ENCODE results near the gene NDUFV1.
"Not testable (repeated sequence)": the region's sequence is repeated elsewhere in the genome, so short reads cannot be mapped to it uniquely, and the experiment has no call there.

NDUFV1 gene

DNA sequence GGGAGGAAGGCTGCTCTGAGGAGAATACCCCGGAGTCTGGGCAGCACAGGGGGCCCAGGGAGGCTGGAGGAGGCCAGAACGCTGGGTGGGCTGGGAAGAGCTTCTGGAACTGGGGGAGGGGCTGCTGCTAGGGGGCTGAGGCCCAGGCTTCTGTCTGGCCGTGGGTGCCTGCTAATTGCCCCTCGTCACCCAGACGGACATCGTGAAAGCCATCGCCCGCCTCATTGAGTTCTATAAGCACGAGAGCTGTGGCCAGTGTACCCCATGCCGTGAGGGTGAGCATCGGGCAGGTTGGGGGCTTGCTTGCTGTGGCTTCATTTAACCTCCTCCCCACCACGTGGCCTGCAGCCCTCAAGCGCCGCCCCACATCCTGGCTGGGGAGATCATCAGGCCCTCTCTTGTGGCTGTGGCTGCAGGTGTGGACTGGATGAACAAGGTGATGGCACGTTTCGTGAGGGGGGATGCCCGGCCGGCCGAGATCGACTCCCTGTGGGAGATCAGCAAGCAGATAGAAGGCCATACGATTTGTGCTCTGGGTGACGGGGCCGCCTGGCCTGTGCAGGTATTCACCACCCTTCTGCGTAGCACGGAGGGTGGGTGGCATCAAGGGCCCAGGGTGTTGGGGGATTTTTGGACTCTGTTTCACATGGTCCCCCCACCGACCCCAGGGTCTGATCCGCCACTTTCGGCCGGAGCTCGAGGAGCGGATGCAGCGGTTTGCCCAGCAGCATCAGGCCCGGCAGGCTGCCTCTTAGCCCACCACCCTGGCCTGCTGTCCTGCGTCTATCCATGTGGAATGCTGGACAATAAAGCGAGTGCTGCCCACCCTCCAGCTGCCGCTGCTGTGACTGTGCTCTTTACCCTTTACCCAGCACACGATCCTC lies 5.2 kb downstream of the NDUFV1 start:
- DNase-seq (ENCODE audit: low spot score), result no peak

DNA sequence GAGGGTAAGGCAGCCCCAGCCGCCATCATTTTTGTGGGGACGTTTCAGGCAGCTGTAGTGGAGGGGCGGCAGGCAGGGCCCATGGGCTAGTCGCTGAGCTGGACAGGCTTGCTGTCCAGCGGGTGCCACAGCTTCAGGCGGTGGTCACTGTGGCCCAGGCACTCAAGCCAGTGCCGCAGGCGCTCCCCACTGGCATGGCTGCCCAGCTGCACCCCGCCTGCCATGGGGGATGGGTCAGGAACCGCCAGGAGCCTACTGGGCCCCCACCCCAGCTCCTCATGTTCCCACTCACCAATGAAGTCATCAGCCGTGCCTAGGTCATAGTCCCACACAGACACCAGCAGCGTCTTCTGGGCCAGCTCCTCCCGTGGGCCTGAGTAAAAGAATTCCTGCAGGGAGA lies 6.0 kb downstream of the NDUFV1 start:
- DNase-seq (ENCODE audit: low spot score), result no peak

DNA sequence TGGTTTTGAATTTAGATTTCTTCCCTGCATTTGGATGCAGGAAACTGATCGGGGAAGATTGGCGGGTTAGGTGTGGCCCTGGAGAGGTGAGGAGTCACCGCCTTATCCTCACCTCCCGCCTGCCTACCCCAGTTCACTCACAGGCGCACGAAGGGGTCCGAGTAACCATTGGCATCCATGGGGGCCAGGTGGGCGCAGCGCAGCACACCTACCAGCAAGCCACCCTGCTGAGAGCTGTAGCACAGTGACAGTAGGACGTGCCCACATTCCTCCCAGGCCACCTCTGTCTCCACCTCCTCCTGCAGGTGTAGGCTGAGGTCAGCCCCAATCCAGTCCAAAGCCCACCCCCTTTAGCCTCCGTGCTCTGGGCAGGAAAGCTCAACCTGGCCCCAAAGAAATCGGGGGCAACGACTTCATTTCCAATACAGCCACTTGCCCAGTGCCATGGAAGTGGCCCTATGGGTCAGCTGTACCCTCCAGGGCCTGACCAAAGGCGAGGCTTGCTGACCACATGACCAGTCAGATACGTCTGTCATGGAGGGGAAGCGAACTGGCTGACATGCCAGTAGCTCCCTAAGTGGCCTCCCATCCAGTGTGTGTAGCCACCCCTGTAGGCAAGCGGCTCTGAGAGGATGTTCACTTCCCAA lies 6.7 kb downstream of the NDUFV1 start:
- DNase-seq (ENCODE audit: low spot score), result no peak

DNA sequence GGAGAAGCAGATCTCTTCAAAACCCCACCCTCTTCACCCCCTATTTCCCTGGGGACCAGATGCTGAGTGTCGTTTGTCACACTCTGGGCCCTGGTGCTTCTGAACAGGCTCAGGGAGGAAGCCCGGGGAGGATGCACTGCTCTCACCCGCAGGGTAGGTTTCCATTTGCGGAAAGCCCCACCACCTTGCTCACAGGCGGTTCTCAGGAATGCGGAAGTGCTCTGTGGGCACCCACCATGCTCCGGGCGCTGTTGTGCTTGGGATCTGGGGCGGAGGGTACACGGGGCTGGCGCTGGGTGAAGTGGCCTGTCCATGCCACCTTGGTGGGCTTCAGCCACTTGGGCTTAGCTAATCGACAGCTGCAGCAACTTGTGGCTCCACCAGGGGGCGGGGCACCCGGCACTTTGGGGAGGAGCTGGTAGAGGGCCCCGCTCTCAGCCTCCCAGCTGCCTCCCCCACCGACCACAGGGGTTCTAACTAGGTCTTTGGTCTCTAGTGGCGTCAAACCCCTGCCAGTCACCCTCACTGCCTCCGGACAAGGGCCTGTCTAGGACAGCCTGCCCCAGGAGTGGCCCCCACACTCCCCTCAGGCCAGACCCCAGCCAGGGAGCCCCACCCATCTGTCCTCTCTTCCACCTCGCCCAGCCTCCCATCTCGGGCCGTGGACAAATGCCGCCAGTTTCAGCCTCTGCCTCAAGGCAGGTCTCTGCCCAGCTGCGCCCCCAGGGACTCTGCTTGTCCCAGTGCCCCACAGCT lies 7.4 kb downstream of the NDUFV1 start:
- DNase-seq (ENCODE audit: low spot score), result peak; percentile 85

DNA sequence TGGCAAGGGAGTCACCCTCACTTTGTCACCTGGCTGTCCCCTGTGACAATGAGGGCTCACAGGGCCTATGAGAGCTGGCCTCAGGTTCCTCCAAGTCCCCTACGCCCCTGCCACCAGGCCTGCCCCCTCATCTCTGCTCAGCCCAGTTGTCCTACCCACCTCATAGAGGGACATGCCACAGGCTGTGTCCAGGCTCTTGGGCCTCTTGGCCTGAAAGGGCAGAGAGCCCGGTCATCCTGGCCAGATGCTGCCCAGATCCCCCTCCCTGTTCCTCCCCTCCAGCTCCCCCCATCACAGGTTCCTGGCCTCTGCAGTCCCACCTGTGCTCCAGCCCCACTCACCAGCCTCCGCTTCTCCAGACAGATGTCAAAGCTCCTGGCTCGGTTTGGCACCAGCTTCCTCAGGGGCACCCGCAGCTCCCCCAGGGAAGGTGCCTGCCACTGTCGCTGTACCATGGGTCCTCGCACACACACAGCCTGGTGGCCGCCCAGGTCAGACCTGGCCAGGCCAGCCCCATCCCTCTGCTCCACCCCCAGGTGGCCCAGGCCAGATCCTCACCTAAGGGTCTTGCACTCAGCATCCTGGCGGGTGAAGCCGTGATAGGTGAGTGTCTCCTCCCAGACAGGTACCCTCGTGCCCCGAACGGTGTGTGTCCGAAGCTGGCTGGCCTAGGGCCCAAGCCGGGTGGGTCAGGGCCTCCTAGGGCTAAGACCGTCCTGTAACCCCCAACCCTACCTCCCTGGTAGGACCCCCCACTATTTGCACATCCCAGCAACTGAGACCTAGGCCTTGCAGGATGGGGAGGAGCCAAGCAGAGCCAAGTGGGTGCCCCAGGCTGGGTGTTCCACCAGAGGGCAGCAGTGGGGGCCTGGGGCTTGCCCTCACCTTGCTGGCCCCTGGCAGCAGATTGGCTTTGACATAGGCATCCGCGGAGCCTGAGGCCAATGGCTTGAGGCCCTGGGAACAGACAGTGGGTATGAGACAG lies 8.3 kb downstream of the NDUFV1 start:
- DNase-seq (ENCODE audit: low spot score), result peak; percentile 72

DNA sequence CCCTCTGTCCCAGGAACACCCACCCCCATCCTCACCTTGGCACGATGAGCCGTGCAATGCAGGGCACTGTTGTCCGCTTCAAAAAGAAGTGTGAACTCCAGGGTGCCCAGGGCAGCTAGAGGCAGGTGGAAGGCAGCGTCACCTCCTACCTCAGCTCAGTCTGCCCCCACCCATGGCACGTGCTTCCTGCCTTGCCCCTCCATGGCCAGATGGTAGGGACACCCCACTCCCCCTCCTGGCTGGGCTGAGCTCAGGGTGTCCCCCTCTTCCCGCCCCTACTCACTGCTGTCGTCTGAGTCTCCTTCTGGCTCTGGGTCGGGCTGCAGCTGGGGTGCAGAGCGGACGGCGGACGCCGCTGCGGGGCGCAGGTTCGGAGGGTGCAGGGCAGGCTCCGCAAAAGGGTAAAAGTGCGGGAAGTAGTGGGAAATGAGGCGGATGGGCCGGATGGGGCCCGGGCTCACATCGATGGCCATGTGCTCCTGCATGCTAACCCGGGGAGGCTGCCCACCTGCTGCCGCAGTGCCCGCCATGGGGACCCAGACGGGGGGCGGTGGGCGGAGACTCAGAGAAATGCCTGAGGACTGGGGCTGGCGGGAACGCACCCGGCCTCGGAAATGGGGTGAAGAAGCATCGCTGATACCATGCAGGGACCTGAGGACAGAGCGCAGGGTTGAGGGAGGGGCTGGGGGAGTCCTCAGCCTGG lies 9.1 kb downstream of the NDUFV1 start:
- DNase-seq (ENCODE audit: low spot score), result no peak

DNA sequence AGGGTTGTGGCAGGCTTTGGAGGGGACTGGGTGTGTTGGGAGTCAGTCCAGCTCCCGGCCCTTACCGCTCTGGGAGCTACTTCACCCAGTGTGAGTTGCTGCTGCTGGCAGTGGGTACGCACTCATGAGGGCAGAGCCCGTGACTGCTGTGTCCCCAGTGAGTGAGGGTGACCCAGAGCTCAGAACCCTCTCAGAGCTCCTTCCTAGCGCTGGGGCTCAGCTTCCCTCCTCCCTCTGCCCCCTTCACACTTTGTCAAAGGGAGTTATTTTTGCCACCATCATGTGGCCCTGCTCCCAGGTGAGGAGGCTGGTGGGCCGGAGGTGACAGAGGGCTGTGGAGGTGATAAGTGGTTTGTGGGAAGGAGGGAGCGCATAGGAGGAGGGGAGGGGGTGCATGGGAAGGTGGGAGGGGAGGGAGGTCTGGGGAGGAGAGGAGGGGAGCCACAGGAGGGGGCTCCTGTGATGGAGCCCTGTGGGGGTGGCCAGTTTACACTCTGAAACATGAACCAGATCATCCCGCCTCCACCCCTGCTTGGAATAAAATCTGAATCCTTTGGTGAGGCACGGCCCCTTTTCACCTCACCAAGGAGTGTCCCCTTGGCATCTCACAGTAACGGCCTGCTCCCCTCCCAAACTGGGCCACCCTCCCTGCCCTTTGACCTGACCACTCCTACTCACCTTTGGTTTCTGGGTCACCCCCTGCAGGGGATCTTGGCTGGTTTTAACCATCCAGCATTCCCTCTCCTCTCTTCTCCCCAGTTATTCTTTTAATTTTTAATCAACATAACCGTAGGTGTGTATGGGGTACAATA lies 9.9 kb downstream of the NDUFV1 start:
- no peak for DNase-seq (ENCODE audit: low spot score)

DNA sequence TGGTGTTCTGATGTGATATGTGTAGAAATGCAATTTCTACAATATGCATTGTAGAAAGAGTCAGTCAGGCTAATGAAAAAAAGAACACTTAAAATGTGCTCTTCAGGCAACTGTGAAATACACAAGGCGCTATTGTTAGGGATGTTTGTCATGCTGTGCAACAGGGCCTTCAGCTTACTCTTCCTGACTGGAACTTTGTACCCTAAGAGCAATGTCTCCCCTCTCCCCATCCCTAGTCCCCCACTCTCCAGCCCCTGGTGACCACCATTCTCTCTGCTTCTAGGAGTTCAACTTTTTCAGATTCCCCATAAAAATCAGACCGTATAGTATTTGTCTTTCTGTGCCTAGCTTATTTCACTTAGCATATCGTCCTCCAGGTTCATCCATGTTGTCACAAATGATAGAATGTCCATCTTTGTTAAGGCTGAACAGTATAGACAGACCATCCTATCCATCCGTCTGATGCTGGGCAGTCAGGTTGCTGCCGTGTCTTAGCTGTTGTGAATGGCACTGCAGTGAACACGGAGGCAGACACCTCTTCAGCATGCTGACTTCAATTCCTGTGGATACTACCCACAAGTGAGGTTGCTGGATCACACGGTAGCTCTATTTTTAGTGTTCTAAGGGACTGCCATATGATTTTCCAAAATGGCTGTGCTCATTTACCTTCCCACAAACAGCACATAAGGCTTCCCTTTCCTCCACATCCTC lies 10.7 kb downstream of the NDUFV1 start:
- DNase-seq (ENCODE audit: low spot score), result no peak

DNA sequence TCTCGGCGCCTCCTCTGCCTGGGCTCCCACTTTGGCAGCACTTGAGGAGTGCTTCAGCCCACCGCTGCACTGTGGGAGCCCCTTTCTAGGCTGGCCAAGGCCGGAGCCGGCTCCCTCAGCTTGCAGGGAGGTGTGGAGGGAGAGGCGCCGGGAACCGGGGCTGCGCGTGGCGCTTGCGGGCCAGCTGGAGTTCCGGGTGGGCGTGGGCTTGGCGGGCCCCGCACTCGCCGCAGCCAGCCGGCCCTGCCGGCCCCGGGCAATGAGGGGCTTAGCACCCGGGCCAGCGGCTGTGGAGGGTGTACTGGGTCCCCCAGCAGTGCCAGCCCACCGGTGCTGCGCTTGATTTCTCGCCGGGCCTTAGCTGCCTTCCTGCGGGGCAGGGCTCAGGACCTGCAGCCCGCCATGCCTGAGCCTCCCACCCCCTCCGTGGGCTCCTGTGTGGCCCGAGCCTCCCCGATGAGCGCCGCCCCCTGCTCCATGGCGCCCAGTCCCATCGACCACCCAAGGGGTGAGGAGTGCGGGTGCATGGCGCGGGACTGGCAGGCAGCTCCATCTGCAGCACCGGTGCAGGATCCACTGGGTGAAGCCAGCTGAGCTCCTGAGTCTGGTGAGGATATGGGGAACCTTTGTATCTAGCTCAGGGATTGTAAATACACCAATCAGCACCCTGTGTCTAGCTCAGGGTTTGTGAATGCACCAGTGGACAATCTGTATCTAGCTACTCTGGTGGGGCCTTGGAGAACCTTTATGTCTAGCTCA lies 12.3 kb downstream of the NDUFV1 start:
- not testable (repeated sequence) for DNase-seq (ENCODE audit: low spot score)

DNA sequence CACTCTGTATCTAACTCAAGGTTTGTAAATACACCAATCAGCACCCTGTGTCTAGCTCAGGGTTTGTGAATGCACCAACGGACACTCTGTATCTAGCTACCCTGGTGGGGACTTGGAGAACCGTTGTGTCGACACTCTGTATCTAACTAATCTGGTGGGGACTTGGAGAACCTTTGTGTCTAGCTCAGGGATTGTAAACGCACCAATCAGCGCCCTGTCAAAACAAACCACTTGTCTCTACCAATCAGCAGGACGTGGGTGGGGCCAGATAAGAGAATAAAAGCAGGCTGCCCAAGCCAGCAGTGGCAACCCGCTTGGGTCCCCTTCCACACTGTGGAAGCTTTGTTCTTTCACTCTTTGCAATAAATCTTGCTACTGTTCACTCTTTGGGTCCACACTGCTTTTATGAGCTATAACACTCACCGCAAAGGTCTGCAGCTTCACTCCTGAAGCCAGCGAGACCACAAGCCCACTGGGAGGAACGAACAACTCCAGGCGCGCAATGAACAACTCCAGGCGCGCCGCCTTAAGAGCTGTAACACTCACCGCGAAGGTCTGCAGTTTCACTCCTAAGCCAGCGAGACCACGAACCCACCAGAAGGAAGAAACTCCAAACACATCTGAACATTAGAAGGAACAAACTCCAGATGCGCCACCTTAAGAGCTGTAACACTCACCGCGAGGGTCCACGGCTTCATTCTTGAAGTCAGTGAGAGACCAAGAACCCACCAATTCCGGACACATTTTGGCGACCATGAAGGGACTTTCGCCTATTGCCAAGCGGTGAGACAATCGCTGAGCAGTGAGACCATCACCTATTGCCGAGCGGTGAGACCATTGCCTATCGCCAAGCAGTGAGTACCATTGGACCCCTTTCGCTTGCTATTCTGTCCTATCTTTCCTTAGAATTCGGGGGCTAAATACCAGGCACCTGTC lies 13.2 kb downstream of the NDUFV1 start:
- not testable (repeated sequence) for DNase-seq (ENCODE audit: low spot score)

DNA sequence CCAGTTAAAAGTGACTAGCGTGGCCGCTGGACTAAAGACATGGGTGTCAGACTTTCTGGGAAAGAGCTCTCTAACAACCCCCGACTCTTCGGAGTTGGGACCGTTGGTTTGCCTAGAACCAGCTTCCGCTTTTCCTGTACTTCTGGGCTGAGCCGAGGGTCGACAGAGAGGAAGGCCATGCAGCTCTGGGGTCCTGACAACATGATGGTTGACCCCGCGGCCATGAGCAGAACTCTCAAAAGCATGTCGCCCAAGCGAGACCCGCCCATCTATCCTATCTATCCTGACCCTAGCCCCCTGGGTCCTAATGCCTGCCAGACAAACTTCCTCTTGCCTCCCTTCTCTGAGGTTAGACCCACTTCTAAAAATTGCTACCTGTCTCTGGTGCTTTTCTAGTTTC lies 13.9 kb downstream of the NDUFV1 start:
- not testable (repeated sequence) for DNase-seq (ENCODE audit: low spot score)

DNA sequence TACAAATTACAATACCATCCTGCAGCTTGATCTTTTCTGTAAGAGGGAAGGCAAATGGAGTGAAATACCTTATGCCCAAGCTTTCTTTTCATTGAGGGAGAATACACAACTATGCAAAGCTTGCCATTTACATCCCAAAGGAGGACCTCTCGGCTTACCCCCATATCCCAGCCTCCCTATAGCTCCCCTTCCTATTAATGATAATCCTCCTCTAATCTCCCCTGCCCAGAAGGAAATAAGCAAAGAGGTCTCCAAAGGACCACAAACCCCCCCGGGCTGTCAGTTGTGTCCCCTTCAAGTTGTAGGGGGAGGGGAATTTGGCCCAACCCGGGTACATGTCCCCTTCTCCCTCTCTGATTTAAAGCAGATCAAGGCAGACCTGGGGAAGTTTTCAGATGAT lies 15.2 kb downstream of the NDUFV1 start:
- not testable (repeated sequence) for DNase-seq (ENCODE audit: low spot score)

DNA sequence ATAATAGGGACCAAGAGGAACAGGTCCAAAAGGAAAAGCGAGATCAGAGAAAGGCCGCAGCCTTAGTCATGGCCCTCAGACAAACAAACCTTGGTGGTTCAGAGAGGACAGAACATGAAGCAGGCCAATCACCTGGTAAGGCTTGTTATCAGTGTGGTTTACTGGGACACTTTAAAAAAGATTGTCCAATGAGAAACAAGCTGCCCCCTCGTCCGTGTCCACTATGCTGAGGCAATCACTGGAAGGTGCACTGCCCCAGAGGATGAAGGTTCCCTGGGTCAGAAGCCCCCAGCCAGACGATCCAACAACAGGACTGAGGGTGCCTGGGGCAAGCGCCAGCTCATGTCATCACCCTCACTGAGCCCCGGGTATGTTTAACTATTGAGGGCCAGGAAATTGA lies 16.2 kb downstream of the NDUFV1 start:
- DNase-seq (ENCODE audit: low spot score), result not testable (repeated sequence)

DNA sequence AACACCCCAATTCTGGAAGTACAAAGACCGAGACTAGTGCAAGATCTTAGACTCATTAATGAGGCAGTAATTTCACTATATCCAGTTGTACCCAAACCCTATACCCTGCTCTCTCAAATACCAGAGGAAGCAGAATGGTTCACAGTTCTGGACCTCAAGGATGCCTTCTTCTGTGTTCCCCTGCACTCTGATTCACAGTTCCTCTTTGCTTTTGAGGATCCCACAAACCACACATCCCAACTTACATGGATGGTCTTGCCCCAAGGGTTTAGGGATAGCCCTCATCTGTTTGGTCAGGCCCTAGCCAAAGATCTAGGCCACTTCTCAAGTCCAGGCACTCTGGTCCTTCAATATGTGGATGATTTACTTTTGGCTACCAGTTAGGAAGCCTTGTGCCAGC lies 17.1 kb downstream of the NDUFV1 start:
- not testable (repeated sequence) for DNase-seq (ENCODE audit: low spot score)

DNA sequence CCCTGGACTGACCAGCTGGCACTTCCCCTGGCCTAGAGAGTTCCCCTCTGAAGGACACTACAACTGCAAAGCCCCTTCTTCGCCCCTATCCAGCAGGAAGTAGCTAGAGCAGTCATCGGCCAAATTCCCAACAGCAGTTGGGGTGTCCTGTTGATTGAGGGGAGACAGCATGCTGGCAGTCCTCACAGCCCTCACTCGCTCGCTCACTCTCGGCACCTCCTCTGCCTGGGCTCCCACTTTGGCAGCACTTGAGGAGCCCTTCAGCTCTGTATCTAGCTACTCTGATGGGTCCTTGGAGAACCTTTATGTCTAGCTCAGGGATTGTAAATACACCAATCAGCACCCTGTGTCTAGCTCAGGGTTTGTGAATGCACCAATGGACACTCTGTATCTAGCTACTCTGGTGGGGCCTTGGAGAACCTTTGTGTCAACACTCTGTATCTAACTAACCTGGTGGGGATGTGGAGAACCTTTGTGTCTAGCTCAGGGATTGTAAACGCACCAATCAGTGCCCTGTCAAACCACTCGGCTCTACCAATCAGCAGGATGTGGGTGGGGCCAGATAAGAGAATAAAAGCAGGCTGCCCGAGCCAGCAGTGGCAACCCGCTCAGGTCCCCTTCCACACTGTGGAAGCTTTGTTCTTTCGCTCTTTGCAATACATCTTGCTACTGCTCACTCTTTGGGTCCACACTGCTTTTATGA lies 19.5 kb downstream of the NDUFV1 start:
- not testable (repeated sequence) for DNase-seq (ENCODE audit: low spot score)

DNA sequence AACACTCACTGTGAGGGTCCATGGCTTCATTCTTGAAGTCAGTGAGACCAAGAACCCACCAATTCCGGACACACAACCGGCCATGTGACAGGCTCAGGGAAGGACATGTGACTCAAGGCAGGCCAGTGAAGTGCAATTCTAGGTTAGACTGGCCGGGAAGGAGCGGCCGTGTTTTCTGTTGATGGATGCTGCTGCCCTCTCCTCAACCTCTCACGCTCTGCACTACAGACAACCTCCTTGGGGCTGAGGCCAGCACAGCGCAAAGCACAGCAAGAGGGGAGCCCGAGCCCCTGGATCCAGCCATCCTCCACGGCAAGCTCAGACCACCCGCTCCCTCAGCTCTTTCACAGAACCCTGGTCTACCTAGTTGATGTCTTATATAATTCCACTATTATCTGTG lies 20.2 kb downstream of the NDUFV1 start:
- no peak for DNase-seq (ENCODE audit: low spot score)

DNA sequence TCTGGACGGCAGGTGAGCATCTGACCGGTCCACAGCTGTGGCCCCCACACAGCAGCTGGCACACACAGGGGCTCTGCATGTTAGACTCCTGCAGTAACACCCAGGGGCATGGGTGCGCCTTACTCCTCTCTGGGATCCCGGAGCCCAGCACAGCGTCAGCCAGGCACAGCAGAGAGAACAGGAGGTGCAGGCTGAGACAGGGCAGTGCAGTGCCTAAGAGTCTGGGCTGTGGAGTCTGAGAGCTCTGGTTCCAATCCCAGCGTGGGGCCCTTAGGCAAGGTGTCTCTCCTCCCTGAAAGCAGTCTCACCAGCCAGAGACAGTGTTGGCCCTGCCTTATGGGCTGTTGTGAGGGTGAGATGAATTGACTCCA lies 20.7 kb downstream of the NDUFV1 start:
- DNase-seq (ENCODE audit: low spot score), result no peak
